ENCODE measurements around the gene PLCH1.

GRCh38 chr3:155481089-155481488 is 263.8 kb downstream of the PLCH1 start:
- TF ChIP-seq CTCF (optimal IDR thresholded peaks at IDR 0.05 in 1 of 3, IDR thresholded peaks at IDR 0.05 in 1 of 3, conservative IDR thresholded peaks at IDR 0.05 in 1 of 3; ENCODE audit: extremely low read depth in 1 of 3, insufficient read depth in 2 of 3, low read length in 3 of 3) (no peak), EZH2 (IDR thresholded peaks at IDR 0.05; ENCODE audit: low read length) (no peak)
